Neural cell (in vitro differentiated cells): Measurements from ENCODE around the gene GTF2IRD1. TPM values are rescaled to one million over a fixed set of nuclear protein-coding genes. Genes with fewer than 3 reads are reported as not detected.

Source experiments
- H2AFZ ChIP-seq: fragments of 200-600, 300-800 bp; sonication (generic), shearing (Covaris generic); 2 replicates; pipeline ENCODE4 v1.6.0; 2014; ENCODE audit warnings: low read depth, mild to moderate bottlenecking, antibody characterized with exemption, low read length, moderate library complexity
- H3F3A ChIP-seq: fragments of 200-600 bp; shearing (Covaris generic); 2 replicates; pipeline ENCODE4 v1.6.1; 2016; ENCODE audit warnings: mild to moderate bottlenecking, moderate library complexity, mixed read lengths, antibody characterized with exemption, low read length; ENCODE audit not compliant: insufficient read depth, poor library complexity, severe bottlenecking
- H3K27ac ChIP-seq: fragments of 200-600, 300-800 bp; sonication (generic), shearing (Covaris generic); 2 replicates; pipeline ENCODE4 v1.5.1; 2014; ENCODE audit warnings: mild to moderate bottlenecking, low read length, moderate library complexity
- H3K27me3 ChIP-seq: fragments of 300-800, 200-600 bp; sonication (generic), shearing (Covaris generic); 2 replicates; pipeline ENCODE4 v1.6.0; 2014; ENCODE audit warnings: mild to moderate bottlenecking, low read depth, low read length, moderate library complexity; ENCODE audit not compliant: insufficient read depth
- H3K36me3 ChIP-seq: fragments of 300-800, 200-600 bp; sonication (generic), shearing (Covaris generic); 2 replicates; pipeline ENCODE4 v1.5.1; 2014; ENCODE audit warnings: mild to moderate bottlenecking, antibody characterized with exemption, low read length, moderate library complexity; ENCODE audit not compliant: insufficient read depth
- H3K4me2 ChIP-seq: fragments of 300-800, 200-600 bp; sonication (generic), shearing (Covaris generic); 2 replicates; pipeline ENCODE4 v1.6.0; 2014; ENCODE audit warnings: mild to moderate bottlenecking, low read length
- H3K4me3 ChIP-seq: fragments of 300-800, 200-600 bp; sonication (generic), shearing (Covaris generic); 2 replicates; pipeline ENCODE4 v1.5.1; 2014; ENCODE audit warnings: mild to moderate bottlenecking, low read length, moderate library complexity
- H3K79me2 ChIP-seq: fragments of 200-600 bp; shearing (Covaris generic); replicated peaks from 2 replicates; pipeline ENCODE4 v1.6.0; 2014; ENCODE audit warnings: mild to moderate bottlenecking, low read length, moderate library complexity; ENCODE audit not compliant: insufficient read depth
- H3K9ac ChIP-seq: fragments of 300-800, 200-600 bp; sonication (generic), shearing (Covaris generic); 2 replicates; pipeline ENCODE4 v1.6.1; 2016; ENCODE audit warnings: mild to moderate bottlenecking, low read length, mixed read lengths
- H3K9me2 ChIP-seq: fragments of 200-600 bp; shearing (Covaris generic); 2 replicates; pipeline ENCODE4 v1.6.1; 2016; ENCODE audit warnings: mild to moderate bottlenecking, low read length, mixed read lengths; ENCODE audit not compliant: insufficient read depth
- H3K9me3 ChIP-seq: fragments of 200-600, 300-800 bp; sonication (generic), shearing (Covaris generic); 2 replicates; pipeline ENCODE4 v1.6.1; 2016; ENCODE audit warnings: mild to moderate bottlenecking, mixed run types, low read length, moderate library complexity, mixed read lengths
- H4K20me1 ChIP-seq: fragments of 200-600 bp; shearing (Covaris generic); 2 replicates; pipeline ENCODE4 v1.6.1; 2016; ENCODE audit warnings: mild to moderate bottlenecking, mixed run types; ENCODE audit not compliant: insufficient read depth
- EP300 ChIP-seq: fragments of 450-650 bp; conservative IDR thresholded peaks from 2 replicates; pipeline ENCODE4 v1.6.1; 2014; ENCODE audit warnings: antibody characterized with exemption, mild to moderate bottlenecking, moderate library complexity; ENCODE audit not compliant: poor library complexity, severe bottlenecking
- EZH2 ChIP-seq: fragments of 200-600, 300-800 bp; shearing (Covaris generic), sonication (generic); IDR thresholded peaks from 2 replicates; pipeline ENCODE4 v1.6.1; 2014; ENCODE audit warnings: antibody characterized with exemption, low read length, borderline replicate concordance, mild to moderate bottlenecking; ENCODE audit not compliant: insufficient read depth, poor library complexity, severe bottlenecking
- MXI1 ChIP-seq: fragments of 450-650 bp; conservative IDR thresholded peaks from 2 replicates; pipeline ENCODE4 v1.6.1; 2014; ENCODE audit warnings: antibody characterized with exemption, mild to moderate bottlenecking; ENCODE audit not compliant: poor library complexity, severe bottlenecking
- POLR2AphosphoS5 ChIP-seq: IDR thresholded peaks from 2 replicates; pipeline ENCODE4 v1.6.1; 2012
- RAD21 ChIP-seq: fragments of 450-650 bp; conservative IDR thresholded peaks from 2 replicates; pipeline ENCODE4 v1.6.1; 2014; ENCODE audit warnings: antibody characterized with exemption, mild to moderate bottlenecking, moderate library complexity
- SMC3 ChIP-seq: fragments of 450-650 bp; conservative IDR thresholded peaks from 2 replicates; pipeline ENCODE4 v1.6.1; 2014; ENCODE audit warnings: antibody characterized with exemption, mild to moderate bottlenecking, moderate library complexity; ENCODE audit not compliant: poor library complexity
- TAF1 ChIP-seq: IDR thresholded peaks from 2 replicates; pipeline ENCODE4 v1.6.1; 2012; ENCODE audit warnings: low read depth
- polyA plus RNA-seq: library from polyadenylated mRNA; depleted of rRNA; stranded (reverse); fragments of >200 nt; gene quantifications from 2 replicates; pipeline ENCODE4 v1.2.3, GENCODE V29; 2014
- TF ChIP-seq, protein P1 (sequence below): fragments of 450-650 bp; IDR thresholded peaks from 2 replicates; pipeline ENCODE4 v1.5.1; 2014; ENCODE audit warnings: antibody characterized with exemption, mild to moderate bottlenecking, moderate library complexity; ENCODE audit not compliant: poor library complexity, severe bottlenecking
- TF ChIP-seq, protein P2 (sequence below): IDR thresholded peaks from 2 replicates; pipeline ENCODE4 v1.6.1; 2012; ENCODE audit warnings: borderline replicate concordance

Gene GTF2IRD1
- polyA plus RNA-seq, 1 donor from 2014 or later, result 31.9 TPM

GRCh38 chr7:74498354-74498753 lies 44.6 kb downstream of the GTF2IRD1 start:
- Histone ChIP-seq H3K4me2 (no peak overlapping the region), H3K27me3 (no peaks in the 10 kb centered on the region), H3K9ac (no peak overlapping the region), H3K27ac (no peak overlapping the region), H3K9me3 (no peaks in the 10 kb centered on the region), H3K36me3 (no peaks in the 10 kb centered on the region), H4K20me1 (no peaks in the 10 kb centered on the region), H3K4me3 (no peak overlapping the region), H3F3A (no peaks in the 10 kb centered on the region), H3K9me2 (no peaks in the 10 kb centered on the region), H2AFZ (no peak overlapping the region), H3K79me2 (peaks cover 18% of the 10 kb centered on the region)
- no peak for TF ChIP-seq MXI1
- TF ChIP-seq TAF1, result no peak
- TF ChIP-seq, protein P1, sequence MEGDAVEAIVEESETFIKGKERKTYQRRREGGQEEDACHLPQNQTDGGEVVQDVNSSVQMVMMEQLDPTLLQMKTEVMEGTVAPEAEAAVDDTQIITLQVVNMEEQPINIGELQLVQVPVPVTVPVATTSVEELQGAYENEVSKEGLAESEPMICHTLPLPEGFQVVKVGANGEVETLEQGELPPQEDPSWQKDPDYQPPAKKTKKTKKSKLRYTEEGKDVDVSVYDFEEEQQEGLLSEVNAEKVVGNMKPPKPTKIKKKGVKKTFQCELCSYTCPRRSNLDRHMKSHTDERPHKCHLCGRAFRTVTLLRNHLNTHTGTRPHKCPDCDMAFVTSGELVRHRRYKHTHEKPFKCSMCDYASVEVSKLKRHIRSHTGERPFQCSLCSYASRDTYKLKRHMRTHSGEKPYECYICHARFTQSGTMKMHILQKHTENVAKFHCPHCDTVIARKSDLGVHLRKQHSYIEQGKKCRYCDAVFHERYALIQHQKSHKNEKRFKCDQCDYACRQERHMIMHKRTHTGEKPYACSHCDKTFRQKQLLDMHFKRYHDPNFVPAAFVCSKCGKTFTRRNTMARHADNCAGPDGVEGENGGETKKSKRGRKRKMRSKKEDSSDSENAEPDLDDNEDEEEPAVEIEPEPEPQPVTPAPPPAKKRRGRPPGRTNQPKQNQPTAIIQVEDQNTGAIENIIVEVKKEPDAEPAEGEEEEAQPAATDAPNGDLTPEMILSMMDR, result no peak
- no peak for TF ChIP-seq RAD21
- TF ChIP-seq, protein P2, sequence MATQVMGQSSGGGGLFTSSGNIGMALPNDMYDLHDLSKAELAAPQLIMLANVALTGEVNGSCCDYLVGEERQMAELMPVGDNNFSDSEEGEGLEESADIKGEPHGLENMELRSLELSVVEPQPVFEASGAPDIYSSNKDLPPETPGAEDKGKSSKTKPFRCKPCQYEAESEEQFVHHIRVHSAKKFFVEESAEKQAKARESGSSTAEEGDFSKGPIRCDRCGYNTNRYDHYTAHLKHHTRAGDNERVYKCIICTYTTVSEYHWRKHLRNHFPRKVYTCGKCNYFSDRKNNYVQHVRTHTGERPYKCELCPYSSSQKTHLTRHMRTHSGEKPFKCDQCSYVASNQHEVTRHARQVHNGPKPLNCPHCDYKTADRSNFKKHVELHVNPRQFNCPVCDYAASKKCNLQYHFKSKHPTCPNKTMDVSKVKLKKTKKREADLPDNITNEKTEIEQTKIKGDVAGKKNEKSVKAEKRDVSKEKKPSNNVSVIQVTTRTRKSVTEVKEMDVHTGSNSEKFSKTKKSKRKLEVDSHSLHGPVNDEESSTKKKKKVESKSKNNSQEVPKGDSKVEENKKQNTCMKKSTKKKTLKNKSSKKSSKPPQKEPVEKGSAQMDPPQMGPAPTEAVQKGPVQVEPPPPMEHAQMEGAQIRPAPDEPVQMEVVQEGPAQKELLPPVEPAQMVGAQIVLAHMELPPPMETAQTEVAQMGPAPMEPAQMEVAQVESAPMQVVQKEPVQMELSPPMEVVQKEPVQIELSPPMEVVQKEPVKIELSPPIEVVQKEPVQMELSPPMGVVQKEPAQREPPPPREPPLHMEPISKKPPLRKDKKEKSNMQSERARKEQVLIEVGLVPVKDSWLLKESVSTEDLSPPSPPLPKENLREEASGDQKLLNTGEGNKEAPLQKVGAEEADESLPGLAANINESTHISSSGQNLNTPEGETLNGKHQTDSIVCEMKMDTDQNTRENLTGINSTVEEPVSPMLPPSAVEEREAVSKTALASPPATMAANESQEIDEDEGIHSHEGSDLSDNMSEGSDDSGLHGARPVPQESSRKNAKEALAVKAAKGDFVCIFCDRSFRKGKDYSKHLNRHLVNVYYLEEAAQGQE, result no peak
- TF ChIP-seq EZH2, result no peak
- no peak for TF ChIP-seq SMC3
- TF ChIP-seq POLR2AphosphoS5, result no peak
- TF ChIP-seq EP300, result no peak

GRCh38 chr7:74498996-74499834 lies 45.5 kb downstream of the GTF2IRD1 start:
- Histone ChIP-seq H3K27ac (no peak overlapping the region), H3K9me2 (no peaks in the 10 kb centered on the region), H4K20me1 (no peaks in the 10 kb centered on the region), H3K79me2 (peaks cover 19% of the 10 kb centered on the region), H3K9ac (no peak overlapping the region), H3K4me3 (no peak overlapping the region), H3K36me3 (no peaks in the 10 kb centered on the region), H3K9me3 (no peaks in the 10 kb centered on the region), H3K4me2 (no peak overlapping the region), H2AFZ (no peak overlapping the region), H3F3A (no peaks in the 10 kb centered on the region), H3K27me3 (no peaks in the 10 kb centered on the region)
- TF ChIP-seq POLR2AphosphoS5 (no peak), SMC3 (no peak), RAD21 (no peak), MXI1 (no peak), EZH2 (no peak), TAF1 (no peak), EP300 (no peak)
- TF ChIP-seq, protein P1, result no peak
- TF ChIP-seq, protein P2, result no peak
